OCI-LY7 (cell line): ENCODE measurements around the gene CCNI.

Source experiments
- CTCF ChIP-seq: fragments of 200-600 bp; sonication (generic); conservative IDR thresholded peaks from 2 replicates; pipeline ENCODE4 v1.5.1; 2014; ENCODE audit warnings: mild to moderate bottlenecking, antibody characterized with exemption, low read length, moderate library complexity, mixed read lengths
- EZH2phosphoT487 ChIP-seq: fragments of 200-600 bp; sonication (generic); IDR thresholded peaks from 2 replicates; pipeline ENCODE4 v1.6.1; 2018; ENCODE audit warnings: low read depth, borderline replicate concordance, mild to moderate bottlenecking, mixed run types, antibody characterized with exemption, low read length, moderate library complexity, mixed read lengths

GRCh38 chr4:76998251-76998901 lies 77.4 kb downstream of the CCNI start:
- TF ChIP-seq CTCF (no peak), EZH2phosphoT487 (no peak)
